Measurements from ENCODE around the gene SLC26A5. TPM values are rescaled to one million over a fixed set of nuclear protein-coding genes. Genes with fewer than 3 reads are reported as not detected.

SLC26A5 gene
- total RNA-seq, 1 donor from 2014 or later: 1.9 TPM

GRCh38 chr7:103348452-103348851 is 97.6 kb downstream of the SLC26A5 start:
- TF ChIP-seq CTCF (IDR thresholded peaks at IDR 0.05): no peak
- Histone ChIP-seq H3K9me3 (no peaks in the 10 kb centered on the region), H3K4me1 (peaks cover 42% of the 10 kb centered on the region), H3K4me3 (peak overlapping the region; percentile 83), H3K36me3 (peaks cover 11% of the 10 kb centered on the region), H3K27ac (peak overlapping the region; percentile 91), H3K27me3 (no peaks in the 10 kb centered on the region)
- no peak for DNase-seq
- ATAC-seq: no peak
- intact Hi-C loops (cut with DNase I): no loop called here

GRCh38 chr7:103347507-103348267 is 98.3 kb downstream of the SLC26A5 start, which contains the start of gene PSMC2:
Gene PSMC2, plus strand, starts transcription at chr7:103347643. Its CDS starts 69 bp downstream, at chr7:103347712.
- Histone ChIP-seq H3K27me3 (no peaks in the 10 kb centered on the region), H3K9me3 (no peaks in the 10 kb centered on the region), H3K27ac (peak within 1 kb of the TSS; percentile 91), H3K4me3 (peak within 1 kb of the TSS; percentile 83), H3K36me3 (peaks cover 3% of the 10 kb centered on the region), H3K4me1 (peaks cover 45% of the 10 kb centered on the region)
- peak; percentile 91 for ATAC-seq
- peak; percentile 77 for DNase-seq
- intact Hi-C loops (cut with DNase I): no loop called here
- TF ChIP-seq CTCF (IDR thresholded peaks at IDR 0.05): no peak

GRCh38 chr7:103346396-103346795 is 99.6 kb downstream of the SLC26A5 start:
- Histone ChIP-seq H3K36me3 (peaks cover 5% of the 10 kb centered on the region), H3K4me1 (peaks cover 50% of the 10 kb centered on the region), H3K27me3 (no peaks in the 10 kb centered on the region), H3K4me3 (no peak overlapping the region), H3K27ac (no peak overlapping the region), H3K9me3 (no peaks in the 10 kb centered on the region)
- DNase-seq (no peak), ATAC-seq (no peak)
- intact Hi-C loops (cut with DNase I): no loop called here
- no peak for TF ChIP-seq CTCF (IDR thresholded peaks at IDR 0.05)

- Histone ChIP-seq H3K4me1 (peaks cover 33% of the 10 kb centered on the region), H3K36me3 (peaks cover 22% of the 10 kb centered on the region), H3K27ac (peak within 1 kb of the TSS; percentile 88), H3K27me3 (no peaks in the 10 kb centered on the region), H3K9me3 (no peaks in the 10 kb centered on the region), H3K4me3 (peak within 1 kb of the TSS; percentile 98)
- ATAC-seq (peak; percentile 97), DNase-seq (peak; percentile 91)
- intact Hi-C loops (cut with DNase I): no loop called here
- TF ChIP-seq CTCF (IDR thresholded peaks at IDR 0.05): no peak
These were observed 101.4 kb downstream of the SLC26A5 start, which contains the start of gene DNAJC2 for GRCh38 chr7:103344453-103345149. Gene DNAJC2, minus strand, starts transcription at chr7:103344767. Its CDS starts 145 bp downstream, at chr7:103344622.

- TF ChIP-seq CTCF (IDR thresholded peaks at IDR 0.05): no peak
- Histone ChIP-seq H3K36me3 (peaks cover 29% of the 10 kb centered on the region), H3K9me3 (no peaks in the 10 kb centered on the region), H3K27ac (peak overlapping the region; percentile 88), H3K27me3 (no peaks in the 10 kb centered on the region), H3K4me1 (peaks cover 26% of the 10 kb centered on the region), H3K4me3 (peak overlapping the region; percentile 98)
- ATAC-seq (peak; percentile 43), DNase-seq (no peak)
- intact Hi-C loops (cut with DNase I): no loop called here
These were observed 102.1 kb downstream of the SLC26A5 start for GRCh38 chr7:103343758-103344452.
